NCI-H2081 treated with DMSO at 0.1 percent for 48 hours (cell line): ENCODE results near the gene PDPR.
"Not testable (repeated sequence)": the region's sequence is repeated elsewhere in the genome, so short reads cannot be mapped to it uniquely, and the experiment has no call there.

Experiments used
- DNase-seq: peaks from one replicate; lab custom pipeline; 2025; lab: John Stamatoyannopoulos, UW

PDPR gene

GRCh38 chr16:70113982-70114826 lies at the start of gene PDPR:
PDPR (plus strand) TSS chr16:70114332; CDS start chr16:70120493, 6,161 bp downstream.
- peak; percentile 8 for DNase-seq

- not testable (repeated sequence) for DNase-seq
These were observed 49.2 kb upstream of the PDPR start for GRCh38 chr16:70064841-70065370.

GRCh38 chr16:70065376-70065745 lies 48.8 kb upstream of the PDPR start:
- DNase-seq = not testable (repeated sequence)

GRCh38 chr16:70065746-70066658 lies 48.1 kb upstream of the PDPR start:
- peak; percentile 9 for DNase-seq

GRCh38 chr16:70066751-70067150 lies 47.4 kb upstream of the PDPR start:
- DNase-seq = not testable (repeated sequence)

- not testable (repeated sequence) for DNase-seq
These were observed 35.1 kb upstream of the PDPR start for GRCh38 chr16:70079081-70079480.

GRCh38 chr16:70081219-70081618 lies 32.9 kb upstream of the PDPR start:
- DNase-seq = not testable (repeated sequence)

- not testable (repeated sequence) for DNase-seq
These were observed 30.2 kb upstream of the PDPR start for GRCh38 chr16:70083931-70084330.

- DNase-seq = not testable (repeated sequence)
These were observed 26.0 kb upstream of the PDPR start for GRCh38 chr16:70088160-70088559.

GRCh38 chr16:70088877-70089276 lies 25.3 kb upstream of the PDPR start:
- DNase-seq = not testable (repeated sequence)

- DNase-seq = not testable (repeated sequence)
These were observed 24.8 kb upstream of the PDPR start for GRCh38 chr16:70089289-70089688.

- not testable (repeated sequence) for DNase-seq
These were observed 23.0 kb upstream of the PDPR start for GRCh38 chr16:70091104-70091503.

GRCh38 chr16:70094096-70094495 lies 20.0 kb upstream of the PDPR start:
- DNase-seq = not testable (repeated sequence)

- not testable (repeated sequence) for DNase-seq
These were observed 4.4 kb upstream of the PDPR start for GRCh38 chr16:70109583-70110279.

- not testable (repeated sequence) for DNase-seq
These were observed 2.0 kb upstream of the PDPR start for GRCh38 chr16:70112162-70112561.

GRCh38 chr16:70113599-70113981 lies 542 bp upstream of the PDPR start:
- DNase-seq = not testable (repeated sequence)

GRCh38 chr16:70118354-70118753 lies 4.2 kb downstream of the PDPR start:
- DNase-seq = not testable (repeated sequence)

GRCh38 chr16:70118776-70119175 lies 4.6 kb downstream of the PDPR start:
- DNase-seq = not testable (repeated sequence)

GRCh38 chr16:70120398-70120797 lies 6.3 kb downstream of the PDPR start:
- DNase-seq = not testable (repeated sequence)

GRCh38 chr16:70123822-70124221 lies 9.7 kb downstream of the PDPR start:
- not testable (repeated sequence) for DNase-seq

GRCh38 chr16:70126226-70126625 lies 12.1 kb downstream of the PDPR start:
- DNase-seq = not testable (repeated sequence)

GRCh38 chr16:70127706-70128105 lies 13.6 kb downstream of the PDPR start:
- not testable (repeated sequence) for DNase-seq
